ENCODE data around the gene NHS.
"Not testable (repeated sequence)": the region's sequence is repeated elsewhere in the genome, so short reads cannot be mapped to it uniquely, and the experiment has no call there.

NHS gene

GRCh38 chrX:17553961-17554482, 179.0 kb downstream of the NHS start:
- DNase-seq: no peak

DNA sequence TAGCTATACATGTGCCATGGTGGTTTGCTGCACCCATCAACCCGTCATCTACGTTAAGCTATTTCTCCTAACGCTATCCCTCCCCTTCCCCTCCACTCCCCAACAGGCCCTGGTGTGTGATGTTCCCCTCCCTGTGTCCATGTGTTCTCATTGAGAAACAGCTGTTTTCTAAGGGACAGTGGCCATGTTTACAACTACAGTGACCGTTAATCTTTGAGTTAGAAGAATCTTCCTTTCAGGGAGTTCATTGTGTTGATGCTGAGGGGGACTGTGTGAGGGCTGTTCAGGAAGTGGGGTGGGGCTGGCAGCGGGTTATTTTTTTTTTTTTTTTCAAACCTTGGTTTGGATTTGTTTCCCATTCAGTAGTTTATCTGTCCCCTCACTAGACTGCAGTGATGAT, 179.9 kb downstream of the NHS start:
- no peak for DNase-seq

GRCh38 chrX:17555846-17556245, 180.8 kb downstream of the NHS start:
- no peak for DNase-seq

- DNase-seq: no peak
These were observed 184.9 kb downstream of the NHS start for GRCh38 chrX:17559728-17560379.

DNA sequence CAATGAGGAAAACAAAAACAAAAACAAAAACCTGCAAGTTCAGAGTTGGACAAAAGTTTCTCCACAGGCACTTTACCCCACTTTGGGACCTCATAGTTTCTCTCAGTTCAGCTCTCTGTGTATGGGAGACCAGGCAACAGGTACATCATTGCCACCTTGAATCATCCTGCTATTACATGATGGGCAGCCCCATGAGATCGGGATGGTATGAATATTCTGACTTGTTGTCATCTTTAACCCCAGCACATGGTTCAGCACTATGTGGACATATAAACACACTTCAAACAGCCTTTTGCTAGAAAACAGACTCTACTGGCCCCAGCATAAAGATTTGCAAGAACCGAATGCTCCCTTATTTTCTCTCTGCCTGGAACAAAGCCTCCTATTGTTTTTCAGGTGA, 185.4 kb downstream of the NHS start:
- no peak for DNase-seq

- DNase-seq: no peak
These were observed 188.1 kb downstream of the NHS start for GRCh38 chrX:17563076-17563475.

DNA sequence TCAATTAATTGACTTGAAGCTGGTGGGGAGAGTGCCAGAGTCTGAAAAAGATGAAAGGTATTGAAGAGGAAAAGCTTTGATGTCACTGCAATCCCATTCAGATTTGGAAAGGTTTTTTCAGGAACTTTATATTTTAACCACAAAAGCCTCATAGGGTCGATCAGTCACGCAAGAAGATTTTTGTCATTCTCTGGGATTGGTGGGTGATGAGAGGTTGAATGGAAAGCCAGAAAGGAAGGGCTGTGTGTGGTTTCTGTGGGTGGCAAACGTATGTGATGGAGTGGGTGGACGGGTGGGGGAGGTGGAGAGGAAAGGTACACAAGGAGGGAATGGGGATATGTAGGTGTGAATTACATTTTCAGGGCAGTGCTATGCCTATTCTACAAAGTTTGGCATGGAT, 188.5 kb downstream of the NHS start:
- DNase-seq: no peak

- no peak for DNase-seq
These were observed 189.8 kb downstream of the NHS start for GRCh38 chrX:17564689-17565409.

DNA sequence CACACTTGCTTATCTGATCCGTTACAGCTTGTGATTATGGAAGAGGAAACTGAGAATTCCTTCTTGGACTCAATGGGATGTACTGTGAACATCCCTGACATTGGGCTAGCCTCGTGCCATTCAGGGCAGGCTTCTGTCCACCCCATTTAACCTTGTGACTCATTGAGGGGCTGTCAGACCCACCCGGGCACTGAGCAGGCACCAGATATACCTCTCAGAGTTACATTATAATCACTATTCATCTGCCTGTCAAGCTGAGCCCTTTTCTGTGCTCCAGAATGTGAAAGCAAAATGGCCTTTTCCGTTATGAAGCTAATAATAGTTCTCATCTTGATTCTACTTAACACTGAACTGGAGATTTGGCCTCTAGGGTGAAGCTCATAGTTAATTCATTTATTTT, 191.7 kb downstream of the NHS start:
- no peak for DNase-seq

GRCh38 chrX:17567187-17567586, 192.2 kb downstream of the NHS start:
- no peak for DNase-seq

DNA sequence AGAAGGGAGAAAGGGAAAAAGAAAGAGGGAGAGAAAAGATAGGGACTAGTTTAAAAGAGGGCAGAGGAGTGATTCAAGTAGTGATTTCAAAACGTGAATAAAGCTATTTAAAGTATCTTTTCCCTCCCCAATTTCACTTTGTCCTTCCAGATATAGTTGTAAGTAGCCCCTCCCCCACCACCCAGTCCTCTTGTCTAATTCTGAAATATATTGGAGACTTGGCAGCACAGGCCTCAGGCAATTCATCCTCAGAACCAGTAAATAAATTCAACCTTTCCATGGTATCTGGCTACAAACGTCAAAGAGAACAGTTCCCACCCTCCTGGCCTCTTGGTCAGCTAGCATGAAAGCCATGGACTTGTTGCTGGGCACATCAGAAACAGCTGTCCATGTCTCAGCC, 192.8 kb downstream of the NHS start:
- no peak for DNase-seq

GRCh38 chrX:17568804-17569203, 193.8 kb downstream of the NHS start:
- not testable (repeated sequence) for DNase-seq

DNA sequence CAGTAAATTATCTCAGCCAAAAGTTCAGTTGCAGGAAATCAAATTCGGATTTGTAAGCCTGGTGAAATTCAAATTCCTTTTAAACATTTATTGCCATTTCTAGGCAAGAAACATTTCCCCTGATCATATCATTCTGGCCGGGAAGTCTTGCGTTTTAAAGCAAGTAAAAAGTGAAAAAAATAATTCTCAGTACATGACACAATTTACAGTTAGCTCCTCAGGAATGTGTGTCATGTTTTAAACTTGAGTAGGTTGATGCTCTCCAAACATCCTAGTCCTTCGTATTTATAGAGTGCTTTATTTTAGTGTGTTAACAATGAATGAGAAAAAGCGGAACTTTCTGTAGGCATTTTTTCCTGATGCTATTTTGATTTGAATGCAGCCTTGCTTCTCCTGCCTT, 204.0 kb downstream of the NHS start:
- no peak for DNase-seq

DNA sequence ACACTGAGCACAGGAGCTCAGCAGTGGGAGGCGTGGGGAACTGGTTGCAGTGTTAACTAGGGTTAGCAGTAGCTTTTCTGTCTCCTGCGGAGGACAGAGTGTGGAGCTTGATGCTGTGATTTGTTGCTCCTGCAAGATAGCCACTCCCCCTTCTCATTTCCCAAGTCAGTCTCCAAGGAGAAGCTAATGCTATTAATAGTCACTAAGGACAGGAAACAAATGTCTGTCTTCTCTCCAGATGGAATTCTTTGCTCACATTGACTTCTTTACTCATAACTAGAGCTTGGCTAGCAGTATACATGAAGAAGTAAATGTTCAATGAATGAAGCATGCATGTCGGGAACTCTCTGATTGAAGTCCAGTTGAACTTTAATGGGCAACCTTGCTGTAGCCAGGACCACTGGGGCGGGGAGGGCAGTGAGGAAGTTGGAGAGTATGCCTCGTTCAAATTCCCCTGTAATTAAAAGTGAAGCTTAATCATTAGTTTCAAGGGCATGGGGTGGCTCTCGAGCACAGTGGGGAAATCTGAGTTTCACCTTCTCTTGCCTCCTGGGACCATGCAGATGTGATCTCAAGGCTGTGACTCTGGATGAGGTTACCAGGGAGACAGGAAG, 205.6 kb downstream of the NHS start:
- DNase-seq: no peak

- DNase-seq: no peak
These were observed 206.6 kb downstream of the NHS start for GRCh38 chrX:17581641-17582040.

DNA sequence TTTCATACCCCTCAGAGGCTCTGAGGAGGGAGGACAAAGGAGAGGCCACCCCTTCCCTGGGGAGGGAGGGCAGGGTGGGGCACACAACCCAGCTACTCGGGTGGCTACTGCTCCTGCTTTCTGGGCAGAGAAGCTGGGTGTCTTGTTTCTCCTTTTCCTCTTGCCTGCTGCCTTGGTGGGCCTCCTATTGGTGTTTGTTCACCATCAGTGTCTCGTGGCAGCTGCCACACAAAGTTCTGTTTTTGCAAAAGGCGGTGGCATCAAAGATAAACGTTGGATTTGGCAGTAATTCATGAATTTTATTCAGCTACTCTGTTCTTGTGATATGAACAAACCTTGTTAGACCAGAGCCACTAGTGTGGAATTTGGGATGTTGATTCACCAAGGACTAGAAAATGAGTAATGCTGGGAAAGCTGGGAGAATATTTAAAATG, 209.3 kb downstream of the NHS start:
- DNase-seq: no peak

DNA sequence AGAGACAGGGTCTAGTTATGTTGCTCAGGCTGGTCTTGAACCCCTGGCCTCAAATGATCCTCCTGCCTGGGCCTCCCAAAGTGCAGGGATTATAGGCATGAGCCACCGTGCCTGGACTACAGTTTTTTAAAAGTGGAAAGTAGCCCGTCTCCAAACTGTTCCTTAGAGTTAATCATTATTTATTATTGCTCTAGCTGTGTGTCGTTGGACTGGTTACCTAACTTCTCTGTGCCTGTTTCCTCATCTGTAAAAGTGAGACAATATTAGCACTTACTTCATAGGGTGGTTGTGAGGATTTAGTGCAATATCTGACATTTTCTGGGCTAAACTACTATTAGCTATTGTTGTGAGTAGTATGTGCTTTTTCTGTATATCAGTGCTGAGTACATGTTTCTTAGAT, 210.0 kb downstream of the NHS start:
- no peak for DNase-seq

- DNase-seq: no peak
These were observed 212.4 kb downstream of the NHS start for GRCh38 chrX:17587366-17587765.

DNA sequence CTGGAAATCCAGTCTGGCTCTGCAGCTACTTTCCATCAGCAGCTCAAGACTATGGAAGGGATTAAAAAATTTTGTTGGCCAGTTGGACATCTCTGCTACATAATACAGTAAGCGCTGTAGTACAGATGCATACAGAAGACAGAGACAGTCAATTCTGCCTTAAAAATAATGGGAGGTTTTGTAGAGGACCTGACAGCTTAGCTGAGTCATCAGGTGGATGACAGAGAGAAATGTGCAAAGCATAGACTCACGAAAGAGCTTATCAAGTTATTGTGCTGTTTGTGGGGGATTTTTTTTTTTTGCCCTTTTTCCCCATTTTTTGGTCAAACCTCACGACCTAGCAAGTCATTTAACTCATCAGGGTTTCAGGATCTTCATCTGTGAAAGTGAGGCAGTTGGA, 213.3 kb downstream of the NHS start:
- no peak for DNase-seq

DNA sequence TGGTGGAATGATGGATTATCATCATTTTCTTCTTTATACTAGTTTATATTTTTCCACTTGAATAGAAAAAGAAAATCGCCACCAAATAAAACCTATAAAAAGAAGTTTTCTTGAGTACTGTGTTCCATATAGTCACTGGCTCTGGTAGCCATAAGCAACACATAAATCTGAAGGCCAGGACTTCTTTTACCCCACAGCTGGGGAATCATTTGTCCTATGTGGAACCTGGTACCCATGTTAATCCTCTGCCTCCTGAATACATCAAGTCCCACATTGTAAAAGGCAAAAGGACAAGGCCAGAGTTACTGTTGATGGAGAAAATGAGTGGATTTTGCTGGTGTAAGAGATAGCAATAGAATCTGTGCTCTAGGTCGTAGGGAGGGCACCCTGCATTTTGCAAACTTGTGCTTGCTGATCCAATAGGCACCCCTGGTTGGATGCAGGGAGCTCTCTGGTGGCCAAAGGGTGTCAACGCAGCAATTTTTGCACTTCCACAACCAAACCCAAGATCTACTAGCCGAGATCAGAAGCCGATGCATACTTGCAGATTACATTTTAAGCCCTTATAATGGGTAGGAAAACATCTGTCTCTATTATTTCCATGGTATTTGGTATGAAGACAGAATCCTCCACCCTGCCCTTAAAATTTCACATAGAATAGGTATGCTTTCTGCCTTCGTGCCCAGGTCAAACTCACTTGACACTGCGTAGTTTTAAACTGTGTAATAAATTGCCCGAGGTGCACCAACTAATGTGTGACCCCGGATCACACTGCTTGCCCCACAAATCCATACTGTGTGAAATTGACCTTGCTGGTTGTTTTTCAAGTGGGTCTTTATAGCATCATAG, 216.1 kb downstream of the NHS start:
- peak; percentile 49 for DNase-seq

- peak; percentile 9 for DNase-seq
These were observed 216.7 kb downstream of the NHS start for GRCh38 chrX:17591741-17592110.

DNA sequence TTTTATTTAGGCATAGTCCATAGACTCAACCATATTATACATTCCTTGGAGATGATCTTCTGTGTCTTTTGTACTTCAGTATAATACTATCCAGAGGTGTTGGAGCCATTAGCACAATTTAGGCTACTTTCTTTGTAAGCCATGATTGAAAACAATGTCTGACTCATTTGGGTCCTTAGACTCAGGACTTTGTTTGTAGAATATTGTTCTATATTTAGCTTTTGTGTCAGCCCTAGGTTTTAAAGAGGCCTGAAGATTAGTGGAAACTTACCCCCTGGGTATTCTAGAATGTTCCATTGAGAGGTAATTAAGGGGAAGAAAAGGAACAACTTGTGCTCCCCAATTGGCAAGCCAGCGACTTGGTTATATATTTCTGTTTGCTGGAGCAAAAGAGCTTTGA, 217.1 kb downstream of the NHS start:
- no peak for DNase-seq

- DNase-seq: no peak
These were observed 219.7 kb downstream of the NHS start for GRCh38 chrX:17594693-17595092.

Measured in activated CD4-positive, alpha-beta T cell treated with anti-CD3 and anti-CD28 coated beads, Interleukin-2, Interleukin-6, amounts not matched to agents 100 ng/mL and 50 ng/mL, durations not matched to agents 16 hours and 8 hours (primary cell).